SU-DHL-6 (cell line): ENCODE measurements around the gene PPP1R13B.

Source experiments
- H2AFZ ChIP-seq: fragments of 200-600 bp; sonication (generic); 2 replicates; pipeline ENCODE4 v1.6.1; 2014; ENCODE audit warnings: low read depth, mild to moderate bottlenecking, moderate library complexity, mixed read lengths, antibody characterized with exemption, low read length; ENCODE audit not compliant: severe bottlenecking
- H3F3A ChIP-seq: fragments of 200-600 bp; shearing (Covaris generic); 2 replicates; pipeline ENCODE4 v1.6.0; 2016; ENCODE audit warnings: antibody characterized with exemption, mild to moderate bottlenecking; ENCODE audit not compliant: insufficient read depth
- H3K27ac ChIP-seq: fragments of 200-600 bp; sonication (generic); 2 replicates; pipeline ENCODE4 v1.5.1; 2016; ENCODE audit warnings: low read depth, mild to moderate bottlenecking, low read length, moderate library complexity, mixed read lengths
- H3K27me3 ChIP-seq: fragments of 200-600 bp; sonication (generic), shearing (Covaris generic); 2 replicates; pipeline ENCODE4 v1.6.0; 2014; ENCODE audit warnings: mild to moderate bottlenecking, low read length
- H3K36me3 ChIP-seq: fragments of 200-600 bp; sonication (generic); 2 replicates; pipeline ENCODE4 v1.6.1; 2014; ENCODE audit warnings: mild to moderate bottlenecking, low read length, mixed read lengths
- H3K4me2 ChIP-seq: fragments of 300-600, 200-600 bp; shearing (Covaris generic), sonication (generic); 2 replicates; pipeline ENCODE4 v1.6.0; 2014; ENCODE audit warnings: low read length, low read depth, mild to moderate bottlenecking; ENCODE audit not compliant: poor library complexity, severe bottlenecking
- H3K4me3 ChIP-seq: fragments of 200-600 bp; sonication (generic); 2 replicates; pipeline ENCODE4 v1.5.1; 2014; ENCODE audit warnings: antibody characterized with exemption, low read length, mild to moderate bottlenecking, mixed read lengths; ENCODE audit not compliant: insufficient read depth, poor library complexity, severe bottlenecking
- H3K79me2 ChIP-seq: fragments of 200-600 bp; sonication (generic); 2 replicates; pipeline ENCODE4 v1.6.1; 2014; ENCODE audit warnings: mild to moderate bottlenecking, low read length, moderate library complexity; ENCODE audit not compliant: insufficient read depth
- H3K9ac ChIP-seq: fragments of 200-600 bp; sonication (generic); 2 replicates; pipeline ENCODE4 v1.7.0; 2014; ENCODE audit warnings: mild to moderate bottlenecking, low read length
- H3K9me2 ChIP-seq: fragments of 200-600 bp; sonication (generic); replicated peaks from 2 replicates; pipeline ENCODE4 v1.6.1; 2014; ENCODE audit warnings: low read length; ENCODE audit not compliant: insufficient read depth
- H3K9me3 ChIP-seq: fragments of 200-600 bp; sonication (generic); 2 replicates; pipeline ENCODE4 v1.6.1; 2014; ENCODE audit warnings: low read length, mixed read lengths; ENCODE audit not compliant: insufficient read depth
- H4K20me1 ChIP-seq: fragments of 200-600 bp; sonication (generic); 2 replicates; pipeline ENCODE4 v1.6.1; 2014; ENCODE audit warnings: low read depth, mild to moderate bottlenecking, antibody characterized with exemption, low read length, moderate library complexity, mixed read lengths
- EZH2phosphoT487 ChIP-seq: fragments of 200-600 bp; sonication (generic), shearing (Covaris generic); conservative IDR thresholded peaks from 2 replicates; pipeline ENCODE4 v1.6.1; 2018; ENCODE audit warnings: mild to moderate bottlenecking, antibody characterized with exemption, low read length, moderate library complexity, mixed read lengths
- TF ChIP-seq, protein P1 (sequence below): fragments of 200-600 bp; sonication (generic); IDR thresholded peaks from one replicate; pipeline ENCODE4 v1.5.1; 2017; ENCODE audit warnings: antibody characterized with exemption, mild to moderate bottlenecking, low read length, moderate library complexity; ENCODE audit not compliant: insufficient read depth, poor library complexity, severe bottlenecking

Gene PPP1R13B

DNA sequence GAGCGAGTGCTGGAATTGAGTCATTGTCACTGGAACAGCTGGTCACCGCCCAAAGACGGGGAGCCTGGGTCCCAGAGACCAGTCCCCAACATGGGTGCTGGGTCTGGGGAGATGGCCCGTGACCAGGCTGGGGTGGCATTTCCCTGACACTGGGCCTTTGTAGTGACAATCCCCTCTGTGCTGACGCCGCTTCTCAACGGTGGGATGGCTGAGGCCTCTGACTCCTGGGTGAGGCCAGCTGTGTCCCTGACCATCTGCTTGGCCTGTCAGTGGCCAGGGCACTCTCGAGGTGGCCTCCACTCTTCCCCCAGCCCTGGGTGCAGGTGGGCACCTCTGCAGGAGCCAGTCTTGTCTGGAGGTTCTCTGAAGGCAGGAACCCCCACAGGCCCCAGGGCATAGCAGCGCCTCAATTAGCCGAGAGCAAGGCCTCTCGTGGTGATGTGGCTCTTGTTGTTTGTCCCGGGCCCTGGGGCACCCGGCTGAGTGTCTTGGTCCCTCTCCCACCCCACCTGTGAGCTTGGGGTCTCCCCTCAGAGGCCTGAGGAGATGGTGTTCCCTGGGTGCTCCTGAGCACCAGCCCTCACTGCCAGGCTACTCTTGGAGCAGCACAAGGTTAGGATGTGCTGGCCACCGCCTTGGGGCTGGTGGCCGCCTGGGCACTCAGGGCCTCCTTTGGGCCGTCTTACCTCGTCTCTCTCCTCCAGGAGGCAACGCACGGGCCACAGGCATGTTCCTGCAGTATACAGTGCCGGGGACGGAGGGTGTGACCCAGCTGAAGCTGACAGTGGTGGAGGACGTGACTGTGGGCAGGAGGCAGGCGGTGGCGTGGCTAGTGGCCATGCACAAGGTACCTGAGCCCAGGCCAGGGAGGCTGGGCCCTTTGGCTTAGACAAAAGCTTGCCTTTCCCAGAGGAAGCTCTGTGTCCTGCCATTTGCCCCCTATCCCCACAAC is 115.2 kb downstream of the PPP1R13B start:
- H2AFZ ChIP-seq, result no peak overlapping the region
- H3K9me2 ChIP-seq, result no peaks in the 10 kb centered on the region

DNA sequence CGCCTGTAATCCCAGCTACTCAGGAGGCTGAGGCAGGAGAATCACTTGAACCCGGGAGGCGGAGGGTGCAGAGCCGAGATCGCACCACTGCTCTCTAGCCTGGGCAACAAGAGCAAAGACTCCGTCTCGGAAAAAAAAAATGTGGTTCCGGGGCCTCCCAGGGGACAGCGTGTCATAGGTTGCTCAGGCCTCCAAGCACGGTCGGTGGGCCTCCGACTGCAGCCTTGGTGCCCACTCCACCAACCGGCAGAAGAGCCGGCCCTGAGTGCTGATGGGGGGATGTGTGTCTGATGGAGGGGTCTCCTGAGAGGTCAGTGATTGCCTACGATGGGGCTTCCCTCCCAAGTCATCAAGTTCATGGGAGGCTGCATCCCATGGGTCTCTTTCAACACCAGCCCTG is 115.9 kb downstream of the PPP1R13B start:
- no peaks in the 10 kb centered on the region for H3F3A ChIP-seq
- no peak overlapping the region for H3K4me3 ChIP-seq
- no peak overlapping the region for H3K9ac ChIP-seq
- TF ChIP-seq EZH2phosphoT487, result no peak
- TF ChIP-seq, protein P1, sequence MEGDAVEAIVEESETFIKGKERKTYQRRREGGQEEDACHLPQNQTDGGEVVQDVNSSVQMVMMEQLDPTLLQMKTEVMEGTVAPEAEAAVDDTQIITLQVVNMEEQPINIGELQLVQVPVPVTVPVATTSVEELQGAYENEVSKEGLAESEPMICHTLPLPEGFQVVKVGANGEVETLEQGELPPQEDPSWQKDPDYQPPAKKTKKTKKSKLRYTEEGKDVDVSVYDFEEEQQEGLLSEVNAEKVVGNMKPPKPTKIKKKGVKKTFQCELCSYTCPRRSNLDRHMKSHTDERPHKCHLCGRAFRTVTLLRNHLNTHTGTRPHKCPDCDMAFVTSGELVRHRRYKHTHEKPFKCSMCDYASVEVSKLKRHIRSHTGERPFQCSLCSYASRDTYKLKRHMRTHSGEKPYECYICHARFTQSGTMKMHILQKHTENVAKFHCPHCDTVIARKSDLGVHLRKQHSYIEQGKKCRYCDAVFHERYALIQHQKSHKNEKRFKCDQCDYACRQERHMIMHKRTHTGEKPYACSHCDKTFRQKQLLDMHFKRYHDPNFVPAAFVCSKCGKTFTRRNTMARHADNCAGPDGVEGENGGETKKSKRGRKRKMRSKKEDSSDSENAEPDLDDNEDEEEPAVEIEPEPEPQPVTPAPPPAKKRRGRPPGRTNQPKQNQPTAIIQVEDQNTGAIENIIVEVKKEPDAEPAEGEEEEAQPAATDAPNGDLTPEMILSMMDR, result no peak
- peaks cover 1% of the 10 kb centered on the region; the same call in 1 of the 2 replicates for H3K79me2 ChIP-seq
- H3K27me3 ChIP-seq, result no peaks in the 10 kb centered on the region
- H3K9me3 ChIP-seq, result no peaks in the 10 kb centered on the region
- no peak overlapping the region for H3K27ac ChIP-seq
- no peaks in the 10 kb centered on the region for H3K9me2 ChIP-seq
- H4K20me1 ChIP-seq, result no peaks in the 10 kb centered on the region
- H3K36me3 ChIP-seq, result no peaks in the 10 kb centered on the region
- H3K4me2 ChIP-seq, result no peak overlapping the region
- no peak overlapping the region for H2AFZ ChIP-seq

More for the DNA sequence above, 115.2 kb downstream of the PPP1R13B start:
- no peaks in the 10 kb centered on the region for H3K36me3 ChIP-seq
- H3K79me2 ChIP-seq, result no peaks in the 10 kb centered on the region
- H4K20me1 ChIP-seq, result no peaks in the 10 kb centered on the region
- no peaks in the 10 kb centered on the region for H3K27me3 ChIP-seq
- no peak overlapping the region for H3K27ac ChIP-seq
- H3K4me2 ChIP-seq, result no peak overlapping the region
- H3F3A ChIP-seq, result no peaks in the 10 kb centered on the region
- H3K9ac ChIP-seq, result no peak overlapping the region
- TF ChIP-seq, protein P1, result no peak
- no peak for TF ChIP-seq EZH2phosphoT487
- H3K4me3 ChIP-seq, result no peak overlapping the region
- H3K9me3 ChIP-seq, result no peaks in the 10 kb centered on the region

DNA sequence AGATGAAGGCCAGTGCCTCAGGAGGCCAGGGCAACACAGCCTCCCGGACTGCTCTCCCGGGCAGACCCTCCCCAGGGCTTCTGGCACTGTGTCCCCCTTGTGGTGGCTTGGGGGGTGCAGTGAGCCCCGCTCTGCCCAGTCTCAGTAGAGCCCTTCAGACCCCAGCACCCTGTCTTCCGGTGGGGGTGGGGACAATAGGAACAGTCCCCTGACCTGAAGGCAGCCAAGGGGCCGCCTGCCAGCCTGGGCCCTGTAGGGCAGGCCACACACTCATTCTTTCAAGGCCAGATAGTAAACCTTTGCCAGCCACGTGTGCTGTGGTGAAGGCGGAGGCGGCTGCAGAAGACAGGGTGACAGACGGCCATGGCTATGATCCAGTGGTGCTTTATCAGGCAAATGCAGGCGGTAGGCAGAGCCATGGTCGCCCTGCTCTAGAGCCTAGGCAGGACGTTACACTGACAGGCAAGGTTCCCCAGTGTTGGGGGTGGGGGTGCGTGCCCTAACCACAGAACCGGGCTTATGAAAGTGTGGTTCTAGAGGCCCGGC is 116.8 kb downstream of the PPP1R13B start:
- no peaks in the 10 kb centered on the region for H3K9me3 ChIP-seq
- H3K4me2 ChIP-seq, result no peak overlapping the region
- no peaks in the 10 kb centered on the region for H3F3A ChIP-seq
- H3K36me3 ChIP-seq, result no peaks in the 10 kb centered on the region
- no peak overlapping the region for H3K4me3 ChIP-seq
- peaks cover 10% of the 10 kb centered on the region; the same call in 1 of the 2 replicates for H3K79me2 ChIP-seq
- no peak overlapping the region for H3K27ac ChIP-seq
- H4K20me1 ChIP-seq, result no peaks in the 10 kb centered on the region
- H3K27me3 ChIP-seq, result no peaks in the 10 kb centered on the region
- no peaks in the 10 kb centered on the region for H3K9me2 ChIP-seq
- H2AFZ ChIP-seq, result no peak overlapping the region
- TF ChIP-seq, protein P1, result no peak
- no peak for TF ChIP-seq EZH2phosphoT487
- no peak overlapping the region for H3K9ac ChIP-seq
